Measurements from ENCODE around the gene PLD1. TPM values are rescaled to one million over a fixed set of nuclear protein-coding genes. Genes with fewer than 3 reads are reported as not detected.

PLD1 gene
- total and polyA plus RNA-seq, 9 donors: 24.6 to 125 (median 52.1) TPM

DNA sequence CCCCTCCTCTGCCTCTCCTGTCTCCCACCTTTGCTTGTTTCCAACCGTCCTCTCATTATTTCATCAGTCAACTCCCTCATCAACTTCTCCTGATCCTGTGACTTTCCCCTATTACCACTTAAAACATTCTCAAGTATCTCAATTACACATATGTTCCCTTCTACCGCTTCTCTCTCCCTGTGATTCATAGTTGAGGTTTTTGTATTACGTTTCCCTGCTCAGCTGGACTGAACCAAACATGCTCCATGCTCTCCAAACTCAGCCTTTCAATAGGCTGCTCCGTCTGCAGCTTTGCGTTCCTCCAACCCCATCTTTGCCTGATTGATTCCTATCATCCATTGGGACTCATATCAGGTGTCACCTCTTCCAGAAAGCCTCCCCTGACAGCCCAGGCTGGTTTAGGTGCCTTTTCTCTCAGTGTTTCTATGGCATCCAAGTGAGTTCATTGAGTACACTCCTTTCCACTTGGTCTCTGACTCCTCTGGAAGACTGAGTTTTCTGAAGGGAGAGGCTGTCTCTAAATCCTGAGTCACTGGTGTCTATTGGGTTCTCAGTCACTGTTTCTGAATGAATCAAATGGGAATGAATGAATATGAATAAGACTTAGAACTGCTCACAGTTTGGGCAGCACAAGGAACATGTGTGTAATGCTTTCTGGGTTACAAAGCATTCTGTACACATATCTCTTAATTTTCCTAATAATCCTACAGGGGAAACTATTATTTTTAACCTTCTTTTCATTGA is 56.4 kb downstream of the PLD1 start:
- WGBS, 3 donors: 69 to 80% (median 80%) methylated on average over 5 of the region's 5 CpGs
- no peak for DNase-seq
- intact Hi-C loops (cut with DNase I): no loop called here
- no peaks in the 10 kb centered on the region for H3K9me3 ChIP-seq
- H3K4me1 ChIP-seq (ENCODE audit: insufficient read depth): peaks cover 16% of the 10 kb centered on the region
- no peaks in the 10 kb centered on the region for H3K36me3 ChIP-seq
- H3K4me3 ChIP-seq: no peak overlapping the region
- no peaks in the 10 kb centered on the region for H3K27me3 ChIP-seq
- no peak overlapping the region for H3K27ac ChIP-seq
- TF ChIP-seq CTCF (IDR thresholded peaks at IDR 0.05) (no peak), POLR2A (IDR thresholded peaks at IDR 0.05) (no peak), EP300 (IDR thresholded peaks at IDR 0.05) (no peak)

DNA sequence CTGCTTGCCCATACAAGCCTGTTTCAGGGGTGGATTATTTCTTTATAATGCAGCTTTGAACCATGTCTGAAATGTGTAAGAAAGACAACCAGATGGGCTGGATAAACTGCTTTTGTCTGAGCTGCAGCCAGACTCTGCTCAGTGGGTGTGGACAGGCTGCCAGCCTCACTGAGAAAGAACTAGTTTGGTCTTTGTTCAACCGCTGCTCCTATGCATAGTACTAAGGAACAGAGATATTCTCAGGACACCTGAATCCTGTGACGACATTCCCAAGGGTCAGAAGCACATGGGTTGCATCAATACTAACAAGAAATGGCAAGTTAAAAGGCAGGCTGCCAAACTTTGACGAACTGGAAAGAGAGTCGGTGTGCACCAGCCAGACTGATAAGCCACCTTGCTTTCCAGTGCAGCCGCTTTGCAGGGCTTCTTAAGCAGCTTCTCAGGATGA is 57.2 kb downstream of the PLD1 start:
- 20 to 32% (median 29%) methylated on average over 5 of the region's 5 CpGs for WGBS, 3 donors
- no peaks in the 10 kb centered on the region for H3K36me3 ChIP-seq
- H3K4me3 ChIP-seq: no peak overlapping the region
- H3K27ac ChIP-seq: peak overlapping the region in 1 of 2 donors; percentile 13
- no peaks in the 10 kb centered on the region for H3K9me3 ChIP-seq
- intact Hi-C loops (cut with DNase I): no loop called here
- no peaks in the 10 kb centered on the region for H3K27me3 ChIP-seq
- H3K4me1 ChIP-seq (ENCODE audit: insufficient read depth): peaks cover 11% of the 10 kb centered on the region
- no peak for TF ChIP-seq EP300 (IDR thresholded peaks at IDR 0.05)
- no peak for TF ChIP-seq POLR2A (IDR thresholded peaks at IDR 0.05)
- TF ChIP-seq CTCF (IDR thresholded peaks at IDR 0.05): no peak
- peak in 3 of 5 donors; percentile 27 to 62 (median 55) for DNase-seq

DNA sequence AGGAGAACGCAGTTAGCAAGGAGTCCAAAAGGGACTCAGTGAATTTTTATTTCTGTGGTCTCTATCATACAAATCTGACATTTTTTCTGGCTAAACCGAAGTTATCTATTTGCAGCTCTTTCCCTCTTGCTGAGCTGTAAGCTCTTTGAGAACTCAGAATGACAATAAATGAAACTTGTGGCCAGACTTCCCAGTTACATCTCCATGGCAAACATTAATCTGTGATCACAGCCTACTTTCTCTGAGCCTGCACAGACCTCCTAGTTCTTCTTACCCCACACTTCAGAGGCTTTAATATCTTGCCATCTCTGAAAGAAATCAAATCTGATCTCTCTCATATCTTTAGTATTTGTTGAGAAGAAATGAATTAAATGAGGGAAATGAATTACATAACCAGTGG is 58.0 kb downstream of the PLD1 start:
- Histone ChIP-seq H3K4me3 (no peak overlapping the region), H3K36me3 (no peaks in the 10 kb centered on the region), H3K9me3 (no peaks in the 10 kb centered on the region), H3K4me1 (ENCODE audit: insufficient read depth) (peaks cover 11% of the 10 kb centered on the region), H3K27ac (peak overlapping the region in 1 of 2 donors; percentile 13), H3K27me3 (no peaks in the 10 kb centered on the region)
- intact Hi-C loops (cut with DNase I): no loop called here
- TF ChIP-seq CTCF (IDR thresholded peaks at IDR 0.05): no peak
- TF ChIP-seq POLR2A (IDR thresholded peaks at IDR 0.05): no peak
- no peak for TF ChIP-seq EP300 (IDR thresholded peaks at IDR 0.05)
- WGBS, 3 donors: 74 to 78% (median 75%) methylated on average over 2 of the region's 2 CpGs
- DNase-seq: no peak

DNA sequence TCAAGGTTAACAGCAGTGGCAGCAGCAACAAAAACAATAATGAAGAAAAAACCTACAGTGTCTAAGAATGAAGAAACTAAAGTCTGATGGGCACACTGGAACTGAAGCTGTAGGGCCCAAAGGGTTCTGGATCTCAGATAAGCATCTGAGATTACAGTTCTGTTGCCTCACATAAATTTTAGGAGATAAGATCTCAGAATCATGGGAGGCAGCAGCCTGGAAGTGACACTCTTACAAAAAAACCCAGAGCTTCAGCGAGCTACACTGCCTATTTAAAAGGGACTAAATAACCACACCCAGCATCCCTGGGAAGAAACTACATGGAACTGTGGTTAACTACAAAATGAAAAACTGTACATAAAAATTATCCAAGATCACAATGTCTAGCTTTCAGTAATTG is 61.2 kb downstream of the PLD1 start:
- intact Hi-C loops (cut with DNase I): no loop called here
- Histone ChIP-seq H3K36me3 (no peaks in the 10 kb centered on the region), H3K9me3 (no peaks in the 10 kb centered on the region), H3K4me3 (no peak overlapping the region), H3K27ac (peak overlapping the region in 1 of 2 donors; percentile 26), H3K27me3 (no peaks in the 10 kb centered on the region), H3K4me1 (ENCODE audit: insufficient read depth) (peaks cover 10% of the 10 kb centered on the region)
- DNase-seq: no peak
- TF ChIP-seq CTCF (IDR thresholded peaks at IDR 0.05): no peak
- TF ChIP-seq EP300 (IDR thresholded peaks at IDR 0.05): no peak
- no peak for TF ChIP-seq POLR2A (IDR thresholded peaks at IDR 0.05)
- 44 to 55% (median 50%) methylated on average over 1 of the region's 1 CpG for WGBS, 3 donors
